GM21786 (cell line): ENCODE measurements around the gene CPNE9.

Source experiments
- ATAC-seq: cut with Tn5 transposase; IDR thresholded peaks from one replicate; pipeline ENCODE4 v1.9.1; 2021; ENCODE audit not compliant: unreplicated experiment

Gene CPNE9

DNA sequence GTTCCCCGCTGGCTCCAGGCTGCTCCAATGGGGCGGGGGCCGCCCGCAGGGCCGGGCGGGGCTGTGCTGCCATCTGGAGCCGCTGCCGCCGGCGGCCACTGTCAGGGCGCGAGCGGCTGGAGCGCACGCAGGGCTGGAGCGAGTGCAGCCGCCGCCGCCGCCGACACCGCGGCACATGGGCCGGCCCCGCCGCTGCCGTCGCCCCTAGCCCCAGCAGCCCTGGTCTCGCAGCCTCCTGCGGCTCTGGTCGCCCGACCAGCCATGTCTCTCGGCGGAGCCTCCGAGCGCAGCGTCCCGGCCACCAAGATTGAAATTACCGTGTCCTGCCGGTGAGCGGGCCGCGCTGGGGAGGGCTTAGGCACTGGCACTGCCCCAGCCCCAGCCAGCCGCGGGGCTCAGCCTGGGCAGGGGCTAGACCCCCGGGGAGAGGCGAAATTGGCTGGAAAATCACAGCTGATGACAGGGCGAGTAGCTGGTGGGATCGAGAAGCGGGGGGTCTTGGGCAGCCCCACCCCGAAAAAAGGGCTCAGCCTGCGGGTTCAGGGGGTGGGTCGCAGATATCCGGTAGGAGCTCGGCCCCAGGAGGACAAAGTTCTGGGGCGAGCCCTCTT is at the start of gene CPNE9:
Gene CPNE9, plus strand, starts transcription at position 98 of the 611 bp plus-strand sequence. Its CDS starts 164 bp downstream, at position 262.
- ATAC-seq = no peak

DNA sequence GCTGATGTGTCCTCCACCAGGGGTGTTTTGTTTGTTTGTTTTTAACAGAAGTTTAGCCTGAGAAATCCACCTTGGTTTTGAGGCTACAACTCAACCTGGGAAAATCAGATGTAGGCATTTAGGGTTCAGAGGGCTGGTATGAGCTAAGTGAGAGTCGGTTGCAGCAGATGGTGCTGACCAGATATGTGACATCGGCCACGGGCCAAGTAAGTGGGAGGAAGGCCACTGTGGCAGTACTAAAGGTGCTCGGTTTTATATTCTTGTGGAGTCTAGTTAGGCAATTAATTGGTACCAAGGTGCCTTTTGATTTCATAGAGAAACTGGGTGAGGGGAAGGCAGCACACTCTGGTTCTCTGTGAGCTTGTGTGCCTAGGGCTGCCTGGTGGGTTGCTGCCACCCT is 43.8 kb upstream of the CPNE9 start:
- ATAC-seq = no peak

GRCh38 chr3:9660972-9661371 is 42.7 kb upstream of the CPNE9 start:
- no peak for ATAC-seq

DNA sequence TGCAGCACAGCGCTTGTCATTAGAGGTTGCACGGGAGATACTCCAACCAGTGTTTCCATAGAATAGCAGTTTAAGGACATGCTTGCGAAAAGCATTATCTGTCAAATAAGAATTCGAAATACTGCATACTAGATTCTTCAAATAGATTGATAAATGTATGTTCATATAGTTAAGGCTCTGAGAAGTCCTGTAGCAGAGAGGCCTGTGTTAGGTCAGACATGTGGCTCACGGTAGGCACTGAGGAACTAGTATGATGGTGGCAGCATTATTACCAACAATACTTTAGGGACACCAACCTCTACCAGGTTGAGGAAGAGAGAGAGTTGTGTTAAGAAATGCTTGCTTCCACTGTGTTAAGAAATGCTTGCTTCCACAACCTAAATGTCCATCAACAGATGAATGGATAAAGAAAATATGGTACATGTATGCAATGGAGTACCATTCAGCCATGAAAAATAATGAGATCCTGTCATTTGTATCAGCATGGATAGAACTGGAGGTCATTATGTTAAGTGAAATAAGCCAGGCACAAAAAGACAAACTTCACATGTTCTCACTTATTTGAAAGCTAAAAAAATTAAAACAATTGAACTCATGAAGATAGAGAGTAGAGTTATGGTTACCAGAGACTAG is 39.4 kb upstream of the CPNE9 start:
- ATAC-seq = no peak

DNA sequence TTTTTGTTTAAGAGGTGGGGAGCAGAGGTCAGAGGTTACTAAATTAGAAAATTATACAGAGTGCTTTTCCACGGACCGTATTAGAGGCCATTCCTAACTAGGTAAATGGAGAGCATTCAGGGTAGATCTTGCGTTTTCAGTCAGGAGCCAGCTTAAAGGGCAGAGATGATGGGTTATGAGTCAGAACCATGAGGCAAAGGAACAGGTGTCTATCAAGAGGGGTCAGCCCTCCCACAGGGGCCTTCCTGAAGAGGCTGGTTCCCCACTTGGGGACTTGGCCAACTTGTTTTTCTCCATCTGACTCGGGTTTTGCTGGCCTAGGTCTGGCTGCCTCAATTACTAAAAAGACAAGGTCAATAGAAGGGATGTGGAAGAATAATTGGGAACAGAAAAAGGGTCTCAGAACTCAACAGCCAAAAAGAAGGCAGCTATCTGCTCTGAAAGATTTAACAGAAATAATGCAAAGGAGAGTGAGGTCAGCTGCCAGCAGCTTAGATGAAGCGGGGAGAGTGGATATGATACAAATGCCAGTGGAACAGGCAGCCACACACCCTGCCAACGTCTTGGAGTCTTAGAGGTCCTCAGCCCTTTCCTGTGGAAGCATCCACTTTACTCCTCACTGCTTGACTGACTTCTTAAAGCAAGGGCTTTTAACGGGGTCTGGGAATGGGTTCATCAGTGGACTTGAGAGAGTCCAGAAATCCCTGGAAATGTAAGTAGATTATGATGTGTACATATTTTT is 36.8 kb upstream of the CPNE9 start:
- ATAC-seq = no peak

DNA sequence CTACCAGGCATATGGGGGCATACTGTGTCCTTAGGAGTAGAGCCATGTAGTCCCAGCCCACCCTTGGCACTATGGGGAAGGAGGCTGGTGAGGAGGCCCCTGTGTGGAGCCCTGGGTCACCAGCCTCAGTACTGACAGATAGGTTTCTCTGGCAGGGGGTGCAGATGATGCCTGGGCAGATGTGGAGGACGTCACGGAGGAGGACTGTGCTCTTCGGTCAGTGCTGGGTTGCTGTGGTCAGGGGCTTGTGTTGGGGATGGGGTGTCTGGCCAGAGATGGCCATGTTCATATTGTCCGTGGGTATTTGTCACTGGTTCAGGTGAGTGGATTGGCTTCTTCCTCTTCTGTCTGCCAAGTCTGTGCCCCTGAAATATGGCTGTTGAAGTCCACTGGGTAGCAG is 34.4 kb upstream of the CPNE9 start:
- ATAC-seq = no peak

DNA sequence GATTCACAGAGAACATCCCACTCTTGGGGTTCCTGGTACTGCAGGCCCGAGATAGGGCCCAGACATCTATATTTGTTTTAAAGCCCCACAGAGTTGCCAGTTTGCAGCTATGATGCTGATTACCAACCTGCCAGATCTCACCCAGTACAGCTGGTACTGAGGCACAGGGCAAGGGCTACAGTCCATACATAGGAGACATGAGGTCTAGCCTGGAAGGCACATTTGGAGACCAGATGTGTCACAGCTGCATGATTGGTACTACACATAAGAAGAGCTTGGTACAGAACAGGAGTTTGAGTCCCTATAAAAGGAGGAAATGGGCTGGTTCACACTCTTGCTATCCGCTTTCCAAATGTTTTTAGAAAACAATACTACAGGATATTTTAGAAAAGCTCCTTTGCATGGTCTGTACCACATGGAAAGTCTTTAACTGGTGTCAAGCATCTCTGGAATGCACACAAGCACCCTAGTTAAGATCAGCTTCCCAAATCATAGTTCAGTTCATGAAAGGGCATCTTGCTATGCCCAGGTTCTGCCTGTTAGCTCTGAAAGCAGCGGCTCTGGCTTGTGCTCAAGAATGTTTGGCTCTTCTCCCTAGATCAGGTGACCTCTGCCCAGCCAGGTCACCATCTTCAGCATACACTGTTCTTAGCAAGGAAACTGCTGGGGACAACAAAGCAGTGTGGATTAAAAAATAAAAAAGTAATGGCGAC is 33.8 kb upstream of the CPNE9 start:
- no peak for ATAC-seq

- no peak for ATAC-seq
Measured at GRCh38 chr3:9673082-9673481, 30.6 kb upstream of the CPNE9 start.

- ATAC-seq = no peak
Measured at GRCh38 chr3:9673752-9674151, 29.9 kb upstream of the CPNE9 start.

- no peak for ATAC-seq
Measured at GRCh38 chr3:9675736-9676290, 27.8 kb upstream of the CPNE9 start.

DNA sequence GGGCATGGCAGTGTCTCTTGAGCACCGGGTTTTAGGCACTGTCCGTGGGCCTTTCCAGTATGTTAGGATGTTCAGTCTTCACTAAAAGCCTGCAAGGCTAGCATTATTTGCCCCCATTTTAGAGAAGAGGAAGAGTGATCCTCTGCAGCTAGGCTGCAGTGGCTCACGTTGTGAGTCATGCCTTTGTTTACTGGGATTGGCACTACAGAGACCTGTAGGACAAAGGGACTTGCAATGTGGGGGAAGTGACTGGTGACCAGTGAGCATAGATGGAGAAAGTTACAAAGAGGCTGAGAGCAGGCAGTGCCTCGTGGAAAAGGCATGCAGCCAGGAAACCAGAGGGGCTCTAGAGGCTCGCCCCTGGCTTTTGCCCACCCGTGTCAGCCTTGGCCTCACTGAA is 26.8 kb upstream of the CPNE9 start:
- no peak for ATAC-seq

GRCh38 chr3:9678493-9678892 is 25.1 kb upstream of the CPNE9 start:
- no peak for ATAC-seq

GRCh38 chr3:9679476-9680080 is 24.1 kb upstream of the CPNE9 start:
- ATAC-seq = no peak

DNA sequence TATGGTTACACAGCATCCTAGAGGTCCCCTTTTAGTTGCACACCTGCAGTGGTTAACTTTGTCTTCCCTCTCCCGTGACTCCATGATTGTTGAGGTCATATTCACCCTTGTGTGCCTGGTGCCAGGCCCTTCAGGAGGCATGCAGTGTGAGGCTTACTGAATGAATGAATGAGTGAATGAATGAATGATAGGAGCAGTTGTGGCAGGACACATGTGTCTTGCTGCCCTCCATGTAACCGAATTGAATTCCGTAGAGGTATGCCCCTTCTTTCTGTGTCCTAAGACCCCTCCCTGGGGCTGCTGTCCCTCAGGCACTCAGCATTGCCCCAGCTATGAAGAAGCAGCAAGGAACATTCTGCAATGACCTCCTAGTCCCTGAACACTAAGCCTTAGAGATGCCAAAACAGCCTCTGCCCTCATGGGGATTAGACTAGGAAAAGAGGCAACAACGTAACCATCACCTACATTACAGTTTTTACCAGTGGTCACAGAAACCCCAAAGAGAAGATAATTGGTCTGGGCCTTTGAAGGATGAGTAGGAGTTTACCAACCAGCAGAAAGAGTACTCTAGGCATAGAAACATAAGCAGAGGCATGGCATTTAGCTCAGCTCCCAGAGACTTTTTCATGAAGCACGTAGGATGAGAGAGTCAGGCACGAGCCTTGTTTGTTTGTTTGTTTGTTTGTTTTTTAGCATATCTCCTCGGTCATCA is 22.5 kb upstream of the CPNE9 start:
- no peak for ATAC-seq

DNA sequence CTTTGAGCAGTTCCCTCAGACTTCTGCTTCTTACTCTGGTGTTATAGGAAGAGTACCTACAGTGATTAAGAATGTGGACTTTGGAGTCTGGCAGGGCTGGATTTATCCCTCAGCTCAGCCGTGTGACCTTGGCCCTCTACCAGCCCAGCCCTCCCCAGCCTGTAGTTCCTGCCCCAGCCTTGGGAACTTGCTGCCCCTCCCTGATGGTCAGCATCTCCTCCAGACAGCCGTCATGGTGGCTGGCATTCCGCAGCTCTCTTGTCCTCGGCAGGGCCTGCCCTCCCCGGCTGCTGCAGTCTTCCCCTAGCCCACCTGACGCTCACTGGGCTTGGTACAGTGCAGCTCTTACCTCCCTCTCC is 21.9 kb upstream of the CPNE9 start:
- no peak for ATAC-seq

DNA sequence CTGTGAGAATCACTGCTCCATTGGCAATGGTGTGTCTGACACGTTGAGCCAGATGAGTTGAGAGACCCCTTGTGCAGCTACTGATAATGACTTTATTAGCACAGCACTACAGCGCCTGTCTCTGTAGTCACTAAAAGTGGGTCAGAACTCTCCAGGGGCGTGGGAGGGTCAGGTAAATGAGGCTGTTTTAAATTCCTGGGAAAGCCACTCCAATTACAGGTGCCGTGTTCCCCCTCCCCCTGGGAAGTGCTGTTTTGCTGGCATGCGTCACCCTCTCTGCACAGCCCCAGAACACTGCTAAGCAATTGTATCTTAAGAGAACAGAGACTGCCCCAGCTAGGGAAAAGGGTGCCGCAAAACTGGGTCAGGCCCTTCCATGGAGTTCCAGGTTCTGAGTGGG is 21.5 kb upstream of the CPNE9 start:
- ATAC-seq = no peak

DNA sequence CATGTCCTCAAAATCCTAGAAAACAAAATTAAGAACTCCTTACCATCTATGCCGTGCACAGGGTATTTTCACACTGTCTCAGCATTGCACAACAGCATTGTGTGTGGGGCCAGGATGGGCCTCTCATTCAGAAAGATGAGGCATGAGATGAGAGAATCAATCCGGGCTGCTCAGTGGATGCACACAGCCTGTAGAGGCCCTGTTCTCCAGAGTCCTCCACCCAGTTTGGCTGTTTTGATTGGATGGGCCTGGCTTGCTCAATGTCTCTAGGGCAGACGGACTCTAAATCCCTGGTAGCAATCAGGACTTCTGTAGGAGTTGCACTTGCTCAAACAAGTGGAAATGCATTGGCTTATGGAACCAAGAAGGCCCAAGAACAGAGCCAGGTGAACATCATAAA is 20.2 kb upstream of the CPNE9 start:
- no peak for ATAC-seq

GRCh38 chr3:9685216-9686049 is 18.2 kb upstream of the CPNE9 start:
- no peak for ATAC-seq

DNA sequence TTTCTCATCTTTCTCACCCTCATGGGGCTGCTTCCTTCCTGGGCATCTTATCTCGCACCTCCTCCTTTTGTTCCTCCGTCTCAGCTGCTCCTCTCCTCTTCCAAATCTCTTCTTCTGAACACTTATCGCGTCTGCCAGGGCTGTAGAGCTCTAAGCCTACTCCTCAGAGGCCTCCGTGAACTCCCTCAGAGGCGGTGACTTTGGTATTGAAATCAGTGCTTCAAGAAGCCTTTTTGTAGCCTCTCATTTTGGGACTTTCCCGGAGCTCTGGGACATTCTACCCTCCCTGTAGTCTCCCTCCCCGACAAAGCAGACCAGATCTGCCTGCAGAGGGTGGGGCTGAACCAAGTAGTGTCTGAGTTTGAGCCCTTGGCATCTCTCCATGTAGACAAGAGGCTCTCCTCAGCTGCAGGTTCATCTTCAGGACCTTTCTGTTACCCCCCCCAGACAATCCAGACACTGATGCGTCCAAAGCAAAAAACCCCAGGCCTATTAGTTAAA is 17.5 kb upstream of the CPNE9 start:
- no peak for ATAC-seq
